ENCODE data around the gene ADAMTS3. TPM values are rescaled to one million over a fixed set of nuclear protein-coding genes. Genes with fewer than 3 reads are reported as not detected.

The ADAMTS3 gene
- total RNA-seq, 1 donor from 2014 or later = 7.4 TPM

- Mint-ChIP-seq H3K9me3 (ENCODE audit: unreplicated experiment) (no peaks in the 10 kb centered on the region), H3K27me3 (ENCODE audit: unreplicated experiment) (no peaks in the 10 kb centered on the region)
- TF ChIP-seq CTCF (IDR thresholded peaks at IDR 0.05; ENCODE audit: unreplicated experiment) = no peak
Measured at GRCh38 chr4:72387959-72388358, 181.1 kb downstream of the ADAMTS3 start.

GRCh38 chr4:72383439-72383838 is 185.6 kb downstream of the ADAMTS3 start:
- DNase-seq (ENCODE audit: low spot score) = no peak
- Mint-ChIP-seq H3K27ac (ENCODE audit: unreplicated experiment) (no peak overlapping the region), H3K36me3 (ENCODE audit: low read depth, unreplicated experiment) (no peaks in the 10 kb centered on the region), H3K27me3 (ENCODE audit: unreplicated experiment) (no peaks in the 10 kb centered on the region), H3K9me3 (ENCODE audit: unreplicated experiment) (no peaks in the 10 kb centered on the region), H3K4me1 (ENCODE audit: unreplicated experiment) (no peaks in the 10 kb centered on the region), H3K4me3 (ENCODE audit: unreplicated experiment) (no peak overlapping the region)
- TF ChIP-seq CTCF (IDR thresholded peaks at IDR 0.05; ENCODE audit: unreplicated experiment) = no peak

More at GRCh38 chr4:72387959-72388358, 181.1 kb downstream of the ADAMTS3 start:
- Mint-ChIP-seq H3K4me3 (ENCODE audit: unreplicated experiment) (no peak overlapping the region), H3K36me3 (ENCODE audit: low read depth, unreplicated experiment) (no peaks in the 10 kb centered on the region), H3K4me1 (ENCODE audit: unreplicated experiment) (no peaks in the 10 kb centered on the region), H3K27ac (ENCODE audit: unreplicated experiment) (no peak overlapping the region)
- DNase-seq (ENCODE audit: low spot score) = no peak

GRCh38 chr4:72378901-72379300 is 190.1 kb downstream of the ADAMTS3 start:
- no peaks in the 10 kb centered on the region for H3K4me1 Mint-ChIP-seq (ENCODE audit: unreplicated experiment)
- no peak overlapping the region for H3K27ac Mint-ChIP-seq (ENCODE audit: unreplicated experiment)
- TF ChIP-seq CTCF (IDR thresholded peaks at IDR 0.05; ENCODE audit: unreplicated experiment) = no peak
- H3K4me3 Mint-ChIP-seq (ENCODE audit: unreplicated experiment) = no peak overlapping the region
- H3K27me3 Mint-ChIP-seq (ENCODE audit: unreplicated experiment) = no peaks in the 10 kb centered on the region
- DNase-seq (ENCODE audit: low spot score) = no peak
- H3K36me3 Mint-ChIP-seq (ENCODE audit: low read depth, unreplicated experiment) = no peaks in the 10 kb centered on the region
- H3K9me3 Mint-ChIP-seq (ENCODE audit: unreplicated experiment) = no peaks in the 10 kb centered on the region

GRCh38 chr4:72377491-72378194 is 191.4 kb downstream of the ADAMTS3 start:
- no peaks in the 10 kb centered on the region for H3K4me1 Mint-ChIP-seq (ENCODE audit: unreplicated experiment)
- no peaks in the 10 kb centered on the region for H3K36me3 Mint-ChIP-seq (ENCODE audit: low read depth, unreplicated experiment)
- no peaks in the 10 kb centered on the region for H3K27me3 Mint-ChIP-seq (ENCODE audit: unreplicated experiment)
- H3K4me3 Mint-ChIP-seq (ENCODE audit: unreplicated experiment) = no peak overlapping the region
- no peak overlapping the region for H3K27ac Mint-ChIP-seq (ENCODE audit: unreplicated experiment)
- no peak for TF ChIP-seq CTCF (IDR thresholded peaks at IDR 0.05; ENCODE audit: unreplicated experiment)
- DNase-seq (ENCODE audit: low spot score) = no peak
- no peaks in the 10 kb centered on the region for H3K9me3 Mint-ChIP-seq (ENCODE audit: unreplicated experiment)

- H3K4me1 Mint-ChIP-seq (ENCODE audit: unreplicated experiment) = no peaks in the 10 kb centered on the region
- H3K27ac Mint-ChIP-seq (ENCODE audit: unreplicated experiment) = no peak overlapping the region
- H3K27me3 Mint-ChIP-seq (ENCODE audit: unreplicated experiment) = no peaks in the 10 kb centered on the region
Measured at GRCh38 chr4:72376901-72377300, 192.1 kb downstream of the ADAMTS3 start.

More at GRCh38 chr4:72376901-72377300, 192.1 kb downstream of the ADAMTS3 start:
- Mint-ChIP-seq H3K36me3 (ENCODE audit: low read depth, unreplicated experiment) (no peaks in the 10 kb centered on the region), H3K4me3 (ENCODE audit: unreplicated experiment) (no peak overlapping the region), H3K9me3 (ENCODE audit: unreplicated experiment) (no peaks in the 10 kb centered on the region)
- no peak for TF ChIP-seq CTCF (IDR thresholded peaks at IDR 0.05; ENCODE audit: unreplicated experiment)
- DNase-seq (ENCODE audit: low spot score) = no peak
